H9 (cell line): ENCODE data around the gene MAD1L1. TPM values are rescaled to one million over a fixed set of nuclear protein-coding genes. Genes with fewer than 3 reads are reported as not detected.
A peak's percentile ranks its signal among the peaks of the same experiment; 100 is the strongest.

ENCODE experiments used
- DNase-seq: peaks from one replicate; pipeline ENCODE4 v3.0.0-alpha.2; 2017
- H2AFZ ChIP-seq: one replicate; pipeline ENCODE4 v1.6.1; 2013; ENCODE audit warnings: mild to moderate bottlenecking, low read length, control low read depth, moderate library complexity
- H2AK5ac ChIP-seq: 2 replicates; pipeline ENCODE4 v1.6.1; 2013; ENCODE audit warnings: low read length, control low read depth, mixed read lengths; ENCODE audit not compliant: insufficient read length
- H2BK120ac ChIP-seq: one replicate; pipeline ENCODE4 v1.6.1; 2013; ENCODE audit warnings: low read depth, mild to moderate bottlenecking, low read length, control low read depth, inconsistent platforms; ENCODE audit not compliant: poor library complexity, severe bottlenecking
- H2BK12ac ChIP-seq: 2 replicates; pipeline ENCODE4 v1.6.1; 2013; ENCODE audit warnings: low read length, control low read depth, mixed read lengths, low read depth; ENCODE audit not compliant: insufficient read length
- H2BK15ac ChIP-seq: 2 replicates; pipeline ENCODE4 v1.6.1; 2013; ENCODE audit warnings: low read depth, low read length, control low read depth
- H2BK20ac ChIP-seq: one replicate; pipeline ENCODE4 v1.6.1; 2013; ENCODE audit warnings: low read depth, mild to moderate bottlenecking, low read length, control low read depth, inconsistent platforms; ENCODE audit not compliant: poor library complexity, severe bottlenecking
- H2BK5ac ChIP-seq: 2 replicates; pipeline ENCODE4 v1.6.1; 2013; ENCODE audit warnings: low read length, control low read depth, mixed read lengths; ENCODE audit not compliant: insufficient read length
- H3K14ac ChIP-seq: 2 replicates; pipeline ENCODE4 v1.6.1; 2013; ENCODE audit warnings: low read length, control low read depth; ENCODE audit not compliant: insufficient read depth
- H3K18ac ChIP-seq: 2 replicates; pipeline ENCODE4 v1.6.1; 2013; ENCODE audit warnings: low read depth, mild to moderate bottlenecking, mixed read lengths, low read length, control low read depth; ENCODE audit not compliant: insufficient read length
- H3K23ac ChIP-seq: 2 replicates; pipeline ENCODE4 v1.6.1; 2013; ENCODE audit warnings: low read length, control low read depth, mixed read lengths, low read depth; ENCODE audit not compliant: insufficient read length
- H3K23me2 ChIP-seq: 2 replicates; pipeline ENCODE4 v1.6.1; 2013; ENCODE audit warnings: low read depth, mild to moderate bottlenecking, mixed read lengths, low read length, control low read depth; ENCODE audit not compliant: insufficient read length, poor library complexity, severe bottlenecking
- H3K27ac ChIP-seq: 2 replicates; pipeline ENCODE4 v1.5.1; 2013; ENCODE audit warnings: low read length, control low read depth, mixed read lengths, low read depth; ENCODE audit not compliant: insufficient read length
- H3K27me3 ChIP-seq: 2 replicates; pipeline ENCODE4 v1.6.1; 2013; ENCODE audit warnings: low read length, control low read depth, inconsistent platforms; ENCODE audit not compliant: insufficient read depth
- H3K4ac ChIP-seq: 2 replicates; pipeline ENCODE4 v1.6.1; 2013; ENCODE audit warnings: low read depth, mild to moderate bottlenecking, control low read depth, inconsistent platforms, low read length, moderate library complexity
- H3K4me1 ChIP-seq: 2 replicates; pipeline ENCODE4 v1.6.1; 2013; ENCODE audit warnings: low read length, control low read depth, inconsistent platforms; ENCODE audit not compliant: insufficient read depth
- H3K4me2 ChIP-seq: 2 replicates; pipeline ENCODE4 v1.6.1; 2013; ENCODE audit warnings: low read length, control low read depth, mixed read lengths; ENCODE audit not compliant: insufficient read length, insufficient read depth
- H3K56ac ChIP-seq: 2 replicates; pipeline ENCODE4 v1.6.1; 2013; ENCODE audit warnings: low read depth, mild to moderate bottlenecking, mixed read lengths, low read length, control low read depth; ENCODE audit not compliant: insufficient read length
- H3K79me1 ChIP-seq: 2 replicates; pipeline ENCODE4 v1.6.1; 2013; ENCODE audit warnings: low read depth, mild to moderate bottlenecking, moderate library complexity, low read length, control low read depth, inconsistent platforms; ENCODE audit not compliant: insufficient read depth, poor library complexity, severe bottlenecking
- H3K79me2 ChIP-seq: 2 replicates; pipeline ENCODE4 v1.6.1; 2013; ENCODE audit warnings: low read length, control low read depth, inconsistent platforms; ENCODE audit not compliant: insufficient read depth
- H3K9ac ChIP-seq: 2 replicates; pipeline ENCODE4 v1.6.1; 2013; ENCODE audit warnings: low read length, control low read depth, mixed read lengths; ENCODE audit not compliant: insufficient read length; ENCODE audit errors: extremely low read depth
- H3K9me3 ChIP-seq: one replicate; pipeline ENCODE4 v1.6.1; 2013; ENCODE audit warnings: low read depth, low read length, inconsistent platforms; ENCODE audit not compliant: control insufficient read depth
- H3T11ph ChIP-seq: one replicate; pipeline ENCODE4 v1.6.1; 2013; ENCODE audit warnings: mild to moderate bottlenecking, low read length, control low read depth, inconsistent platforms
- H4K20me1 ChIP-seq: one replicate; pipeline ENCODE4 v1.6.1; 2013; ENCODE audit not compliant: control insufficient read depth, insufficient read length, insufficient read depth
- H4K5ac ChIP-seq: 2 replicates; pipeline ENCODE4 v1.6.1; 2013; ENCODE audit warnings: low read depth, mild to moderate bottlenecking, mixed read lengths, low read length, control low read depth; ENCODE audit not compliant: insufficient read length
- H4K8ac ChIP-seq: replicated peaks from 2 replicates; pipeline ENCODE4 v1.6.1; 2013; ENCODE audit warnings: low read length, control low read depth, mixed read lengths, low read depth; ENCODE audit not compliant: insufficient read length
- H4K91ac ChIP-seq: 2 replicates; pipeline ENCODE4 v1.6.1; 2013; ENCODE audit warnings: low read depth, mild to moderate bottlenecking, moderate library complexity, mixed read lengths, low read length, control low read depth; ENCODE audit not compliant: insufficient read length
- H3K27ac Mint-ChIP-seq, 3 experiments: 2 replicates in 2 of 3; 3 replicates in 1 of 3; pipeline ENCODE4 v1.8.0; 2020 to 2021; ENCODE audit warnings: mixed read lengths in 3 of 3, mild to moderate bottlenecking in 1 of 3, moderate library complexity in 1 of 3
- H3K27me3 Mint-ChIP-seq: 2 replicates; pipeline ENCODE4 v1.8.0; 2021; ENCODE audit warnings: low read depth, mild to moderate bottlenecking, moderate library complexity, mixed read lengths
- H3K36me3 Mint-ChIP-seq, 3 experiments: 2 replicates in 2 of 3; 3 replicates in 1 of 3; pipeline ENCODE4 v1.8.0; 2020 to 2021; ENCODE audit warnings: low read depth in 3 of 3, mixed read lengths in 3 of 3; ENCODE audit not compliant: insufficient read depth in 1 of 3
- H3K4me1 Mint-ChIP-seq, 2 experiments: 2 replicates each; pipeline ENCODE4 v1.8.0; 2020; ENCODE audit warnings: mixed read lengths in 2 of 2
- H3K4me3 Mint-ChIP-seq, 2 experiments: 2 replicates in 1 of 2; 3 replicates in 1 of 2; pipeline ENCODE4 v1.8.0; 2020 to 2021; ENCODE audit warnings: mild to moderate bottlenecking in 2 of 2, mixed read lengths in 2 of 2, moderate library complexity in 1 of 2
- H3K9me3 Mint-ChIP-seq, 2 experiments: 2 replicates in 1 of 2; 3 replicates in 1 of 2; pipeline ENCODE4 v1.8.0; 2020; ENCODE audit warnings: mild to moderate bottlenecking in 2 of 2, mixed read lengths in 2 of 2, moderate library complexity in 1 of 2
- CTCF ChIP-seq: fragments of 200-600 bp; sonication (generic); conservative IDR thresholded peaks from 3 replicates; pipeline ENCODE4 v1.8.0; 2021; ENCODE audit warnings: antibody characterized with exemption, mild to moderate bottlenecking
- WGBS: extraction: QIAGEN DNeasy Blood & Tissue Kit; methylation state at CpG from one replicate; pipeline ENCODE4 v1.1.7; 2013; ENCODE audit warnings: missing lambda C conversion rate, low lambda C conversion rate, mixed read lengths; ENCODE audit not compliant: insufficient read length; ENCODE audit errors: extremely low coverage; 5-methylcytosine and 5-hydroxymethylcytosine counted together
- total RNA-seq: library from RNA; stranded (reverse); gene quantifications from 2 replicates; pipeline ENCODE4 v1.2.1, GENCODE V29; 2021

The MAD1L1 gene
- total RNA-seq, 1 experiment from 2014 or later = 39.0 TPM

- no peak overlapping the region for H2BK5ac ChIP-seq
- no peak overlapping the region for H2BK120ac ChIP-seq
- Mint-ChIP-seq H3K36me3 (peaks cover 20 to 29% (median 23%) of the 10 kb centered on the region in 3 experiments), H3K27ac (peak overlapping the region; percentile 30 to 93 (median 45); a peak in 6 of 7 replicates), H3K9me3 (peaks cover 3% of the 10 kb centered on the region in 2 experiments; a peak in 3 of 5 replicates), H3K4me1 (no peaks in the 10 kb centered on the region; a peak in 1 of 4 replicates), H3K27me3 (no peaks in the 10 kb centered on the region), H3K4me3 (no peak overlapping the region)
- no peaks in the 10 kb centered on the region for H3K4me1 ChIP-seq
- H2BK12ac ChIP-seq = no peak overlapping the region
- no peak for DNase-seq
- H3K56ac ChIP-seq = no peak overlapping the region
- no peaks in the 10 kb centered on the region for H3K27me3 ChIP-seq
- no peak overlapping the region for H3K4ac ChIP-seq
- H3K9ac ChIP-seq = no peak overlapping the region
- WGBS = no CpG with 5 or more reads among the region's 15 CpGs
- H3K23me2 ChIP-seq = no peaks in the 10 kb centered on the region
- no peak overlapping the region for H3K18ac ChIP-seq
- no peaks in the 10 kb centered on the region for H3K79me1 ChIP-seq
- no peak overlapping the region for H3K23ac ChIP-seq
- H3K27ac ChIP-seq = no peak overlapping the region
- H3K79me2 ChIP-seq = no peaks in the 10 kb centered on the region
- no peak for TF ChIP-seq CTCF
- H2AFZ ChIP-seq = no peak overlapping the region
- H2AK5ac ChIP-seq = no peak overlapping the region
- H3K4me2 ChIP-seq = no peak overlapping the region
- H3T11ph ChIP-seq = no peak overlapping the region
- H4K20me1 ChIP-seq = no peaks in the 10 kb centered on the region
- no peak overlapping the region for H2BK20ac ChIP-seq
- H3K14ac ChIP-seq = no peak overlapping the region
- no peak overlapping the region for H4K8ac ChIP-seq
- H4K5ac ChIP-seq = no peak overlapping the region
- no peak overlapping the region for H4K91ac ChIP-seq
- H2BK15ac ChIP-seq = no peak overlapping the region
- H3K9me3 ChIP-seq = no peaks in the 10 kb centered on the region
Measured at GRCh38 chr7:2093215-2093842, 139.4 kb downstream of the MAD1L1 start.
